ENCODE results near the gene LONP1.

GRCh38 chr19:5707576-5708575 is 12.1 kb downstream of the LONP1 start:
- TF ChIP-seq CTCF (IDR thresholded peaks at IDR 0.05) (no peak), NRF1 (IDR thresholded peaks at IDR 0.05; ENCODE audit: low read depth, low read length) (no peak), PBX3 (IDR thresholded peaks at IDR 0.05) (no peak)
